ENCODE results near the gene DISP1.

DISP1 gene

GRCh38 chr1:222814536-222815439, at the start of gene DISP1:
TSS of gene DISP1 (plus strand) at chr1:222815039. CDS start at chr1:222942824, 127,785 bp downstream.
- Histone ChIP-seq H3K9ac (ENCODE audit: low read depth in 1 of 2, low read length in 2 of 2) (peak within 1 kb of the TSS; percentile 80 to 81), H3K4me3 (ENCODE audit: low read length in 2 of 2) (peak within 1 kb of the TSS; percentile 87 to 92), H3K27me3 (ENCODE audit: control insufficient read depth in 2 of 2, insufficient read depth in 2 of 2, low read length in 2 of 2) (no peaks in the 10 kb centered on the region), H3K4me1 (ENCODE audit: control insufficient read depth in 2 of 2, insufficient read depth in 2 of 2, low read length in 2 of 2) (peaks cover 8 to 10% of the 10 kb centered on the region in 2 donors), H3K36me3 (ENCODE audit: control insufficient read depth in 2 of 2, insufficient read depth in 2 of 2, low read length in 2 of 2) (no peaks in the 10 kb centered on the region), H3K27ac (ENCODE audit: low read depth in 2 of 2, low read length in 2 of 2) (peak within 1 kb of the TSS; percentile 84 to 85), H3K9me3 (ENCODE audit: control insufficient read depth in 2 of 2, low read length in 2 of 2) (no peaks in the 10 kb centered on the region)

GRCh38 chr1:222767152-222767571, 47.7 kb upstream of the DISP1 start:
- Histone ChIP-seq H3K9ac (ENCODE audit: low read depth in 1 of 2, low read length in 2 of 2) (no peak overlapping the region), H3K9me3 (ENCODE audit: control insufficient read depth in 2 of 2, low read length in 2 of 2) (peaks cover 6 to 12% of the 10 kb centered on the region in 2 donors), H3K27ac (ENCODE audit: low read depth in 2 of 2, low read length in 2 of 2) (no peak overlapping the region), H3K36me3 (ENCODE audit: control insufficient read depth in 2 of 2, insufficient read depth in 2 of 2, low read length in 2 of 2) (no peaks in the 10 kb centered on the region), H3K4me1 (ENCODE audit: control insufficient read depth in 2 of 2, insufficient read depth in 2 of 2, low read length in 2 of 2) (no peaks in the 10 kb centered on the region), H3K27me3 (ENCODE audit: control insufficient read depth in 2 of 2, insufficient read depth in 2 of 2, low read length in 2 of 2) (no peaks in the 10 kb centered on the region), H3K4me3 (ENCODE audit: low read length in 2 of 2) (no peak overlapping the region)

- no peaks in the 10 kb centered on the region for H3K27me3 ChIP-seq (ENCODE audit: control insufficient read depth in 2 of 2, insufficient read depth in 2 of 2, low read length in 2 of 2)
- H3K9me3 ChIP-seq (ENCODE audit: control insufficient read depth in 2 of 2, low read length in 2 of 2), result peaks cover 6 to 12% of the 10 kb centered on the region in 2 donors
- no peaks in the 10 kb centered on the region for H3K4me1 ChIP-seq (ENCODE audit: control insufficient read depth in 2 of 2, insufficient read depth in 2 of 2, low read length in 2 of 2)
- no peak overlapping the region for H3K4me3 ChIP-seq (ENCODE audit: low read length in 2 of 2)
- H3K9ac ChIP-seq (ENCODE audit: low read depth in 1 of 2, low read length in 2 of 2), result no peak overlapping the region
- H3K27ac ChIP-seq (ENCODE audit: low read depth in 2 of 2, low read length in 2 of 2), result no peak overlapping the region
- no peaks in the 10 kb centered on the region for H3K36me3 ChIP-seq (ENCODE audit: control insufficient read depth in 2 of 2, insufficient read depth in 2 of 2, low read length in 2 of 2)
Measured at GRCh38 chr1:222768592-222768991, 46.2 kb upstream of the DISP1 start.

GRCh38 chr1:222769181-222769580, 45.7 kb upstream of the DISP1 start:
- Histone ChIP-seq H3K27ac (ENCODE audit: low read depth in 2 of 2, low read length in 2 of 2) (no peak overlapping the region), H3K36me3 (ENCODE audit: control insufficient read depth in 2 of 2, insufficient read depth in 2 of 2, low read length in 2 of 2) (no peaks in the 10 kb centered on the region), H3K9ac (ENCODE audit: low read depth in 1 of 2, low read length in 2 of 2) (no peak overlapping the region), H3K4me3 (ENCODE audit: low read length in 2 of 2) (no peak overlapping the region), H3K27me3 (ENCODE audit: control insufficient read depth in 2 of 2, insufficient read depth in 2 of 2, low read length in 2 of 2) (no peaks in the 10 kb centered on the region), H3K9me3 (ENCODE audit: control insufficient read depth in 2 of 2, low read length in 2 of 2) (peaks cover 6 to 12% of the 10 kb centered on the region in 2 donors), H3K4me1 (ENCODE audit: control insufficient read depth in 2 of 2, insufficient read depth in 2 of 2, low read length in 2 of 2) (no peaks in the 10 kb centered on the region)

GRCh38 chr1:222769971-222770620, 44.7 kb upstream of the DISP1 start:
- H3K27me3 ChIP-seq (ENCODE audit: control insufficient read depth in 2 of 2, insufficient read depth in 2 of 2, low read length in 2 of 2), result no peaks in the 10 kb centered on the region
- no peaks in the 10 kb centered on the region for H3K4me1 ChIP-seq (ENCODE audit: control insufficient read depth in 2 of 2, insufficient read depth in 2 of 2, low read length in 2 of 2)
- H3K9me3 ChIP-seq (ENCODE audit: control insufficient read depth in 2 of 2, low read length in 2 of 2), result peaks cover 6 to 12% of the 10 kb centered on the region in 2 donors
- H3K9ac ChIP-seq (ENCODE audit: low read depth in 1 of 2, low read length in 2 of 2), result no peak overlapping the region
- no peaks in the 10 kb centered on the region for H3K36me3 ChIP-seq (ENCODE audit: control insufficient read depth in 2 of 2, insufficient read depth in 2 of 2, low read length in 2 of 2)
- H3K4me3 ChIP-seq (ENCODE audit: low read length in 2 of 2), result no peak overlapping the region
- no peak overlapping the region for H3K27ac ChIP-seq (ENCODE audit: low read depth in 2 of 2, low read length in 2 of 2)

- Histone ChIP-seq H3K4me3 (ENCODE audit: low read length in 2 of 2) (no peak overlapping the region), H3K27me3 (ENCODE audit: control insufficient read depth in 2 of 2, insufficient read depth in 2 of 2, low read length in 2 of 2) (no peaks in the 10 kb centered on the region), H3K27ac (ENCODE audit: low read depth in 2 of 2, low read length in 2 of 2) (peak overlapping the region in 1 of 2 donors; percentile 42), H3K36me3 (ENCODE audit: control insufficient read depth in 2 of 2, insufficient read depth in 2 of 2, low read length in 2 of 2) (no peaks in the 10 kb centered on the region), H3K4me1 (ENCODE audit: control insufficient read depth in 2 of 2, insufficient read depth in 2 of 2, low read length in 2 of 2) (no peaks in the 10 kb centered on the region), H3K9me3 (ENCODE audit: control insufficient read depth in 2 of 2, low read length in 2 of 2) (peaks cover 6 to 12% of the 10 kb centered on the region in 2 donors), H3K9ac (ENCODE audit: low read depth in 1 of 2, low read length in 2 of 2) (no peak overlapping the region)
Measured at GRCh38 chr1:222772996-222773379, 41.9 kb upstream of the DISP1 start.

GRCh38 chr1:222777463-222777862, 37.4 kb upstream of the DISP1 start:
- Histone ChIP-seq H3K9ac (ENCODE audit: low read depth in 1 of 2, low read length in 2 of 2) (no peak overlapping the region), H3K27me3 (ENCODE audit: control insufficient read depth in 2 of 2, insufficient read depth in 2 of 2, low read length in 2 of 2) (no peaks in the 10 kb centered on the region), H3K4me3 (ENCODE audit: low read length in 2 of 2) (no peak overlapping the region), H3K36me3 (ENCODE audit: control insufficient read depth in 2 of 2, insufficient read depth in 2 of 2, low read length in 2 of 2) (no peaks in the 10 kb centered on the region), H3K9me3 (ENCODE audit: control insufficient read depth in 2 of 2, low read length in 2 of 2) (no peaks in the 10 kb centered on the region), H3K27ac (ENCODE audit: low read depth in 2 of 2, low read length in 2 of 2) (no peak overlapping the region), H3K4me1 (ENCODE audit: control insufficient read depth in 2 of 2, insufficient read depth in 2 of 2, low read length in 2 of 2) (no peaks in the 10 kb centered on the region)

GRCh38 chr1:222777977-222778376, 36.9 kb upstream of the DISP1 start:
- Histone ChIP-seq H3K27me3 (ENCODE audit: control insufficient read depth in 2 of 2, insufficient read depth in 2 of 2, low read length in 2 of 2) (no peaks in the 10 kb centered on the region), H3K36me3 (ENCODE audit: control insufficient read depth in 2 of 2, insufficient read depth in 2 of 2, low read length in 2 of 2) (no peaks in the 10 kb centered on the region), H3K9ac (ENCODE audit: low read depth in 1 of 2, low read length in 2 of 2) (no peak overlapping the region), H3K27ac (ENCODE audit: low read depth in 2 of 2, low read length in 2 of 2) (no peak overlapping the region), H3K9me3 (ENCODE audit: control insufficient read depth in 2 of 2, low read length in 2 of 2) (no peaks in the 10 kb centered on the region), H3K4me3 (ENCODE audit: low read length in 2 of 2) (no peak overlapping the region), H3K4me1 (ENCODE audit: control insufficient read depth in 2 of 2, insufficient read depth in 2 of 2, low read length in 2 of 2) (no peaks in the 10 kb centered on the region)

GRCh38 chr1:222781251-222781650, 33.6 kb upstream of the DISP1 start:
- Histone ChIP-seq H3K9ac (ENCODE audit: low read depth in 1 of 2, low read length in 2 of 2) (no peak overlapping the region), H3K4me3 (ENCODE audit: low read length in 2 of 2) (no peak overlapping the region), H3K4me1 (ENCODE audit: control insufficient read depth in 2 of 2, insufficient read depth in 2 of 2, low read length in 2 of 2) (no peaks in the 10 kb centered on the region), H3K27ac (ENCODE audit: low read depth in 2 of 2, low read length in 2 of 2) (no peak overlapping the region), H3K27me3 (ENCODE audit: control insufficient read depth in 2 of 2, insufficient read depth in 2 of 2, low read length in 2 of 2) (peaks cover 0 to 2% of the 10 kb centered on the region in 2 donors), H3K36me3 (ENCODE audit: control insufficient read depth in 2 of 2, insufficient read depth in 2 of 2, low read length in 2 of 2) (no peaks in the 10 kb centered on the region), H3K9me3 (ENCODE audit: control insufficient read depth in 2 of 2, low read length in 2 of 2) (no peaks in the 10 kb centered on the region)

- Histone ChIP-seq H3K4me3 (ENCODE audit: low read length in 2 of 2) (no peak overlapping the region), H3K9me3 (ENCODE audit: control insufficient read depth in 2 of 2, low read length in 2 of 2) (no peaks in the 10 kb centered on the region), H3K27me3 (ENCODE audit: control insufficient read depth in 2 of 2, insufficient read depth in 2 of 2, low read length in 2 of 2) (peaks cover 0 to 6% of the 10 kb centered on the region in 2 donors), H3K27ac (ENCODE audit: low read depth in 2 of 2, low read length in 2 of 2) (no peak overlapping the region), H3K36me3 (ENCODE audit: control insufficient read depth in 2 of 2, insufficient read depth in 2 of 2, low read length in 2 of 2) (no peaks in the 10 kb centered on the region), H3K4me1 (ENCODE audit: control insufficient read depth in 2 of 2, insufficient read depth in 2 of 2, low read length in 2 of 2) (no peaks in the 10 kb centered on the region), H3K9ac (ENCODE audit: low read depth in 1 of 2, low read length in 2 of 2) (no peak overlapping the region)
Measured at GRCh38 chr1:222783051-222783450, 31.8 kb upstream of the DISP1 start.
